T-helper 1 cell (primary cell): ENCODE measurements around the gene HDAC4.

Source experiments
- DNase-seq, 5 donors: peaks; one replicate each; pipeline ENCODE4 v3.0.0-alpha.2; 2012 to 2020

Gene HDAC4

GRCh38 chr2:239018271-239019182 is 382.3 kb downstream of the HDAC4 start:
- DNase-seq = no peak

DNA sequence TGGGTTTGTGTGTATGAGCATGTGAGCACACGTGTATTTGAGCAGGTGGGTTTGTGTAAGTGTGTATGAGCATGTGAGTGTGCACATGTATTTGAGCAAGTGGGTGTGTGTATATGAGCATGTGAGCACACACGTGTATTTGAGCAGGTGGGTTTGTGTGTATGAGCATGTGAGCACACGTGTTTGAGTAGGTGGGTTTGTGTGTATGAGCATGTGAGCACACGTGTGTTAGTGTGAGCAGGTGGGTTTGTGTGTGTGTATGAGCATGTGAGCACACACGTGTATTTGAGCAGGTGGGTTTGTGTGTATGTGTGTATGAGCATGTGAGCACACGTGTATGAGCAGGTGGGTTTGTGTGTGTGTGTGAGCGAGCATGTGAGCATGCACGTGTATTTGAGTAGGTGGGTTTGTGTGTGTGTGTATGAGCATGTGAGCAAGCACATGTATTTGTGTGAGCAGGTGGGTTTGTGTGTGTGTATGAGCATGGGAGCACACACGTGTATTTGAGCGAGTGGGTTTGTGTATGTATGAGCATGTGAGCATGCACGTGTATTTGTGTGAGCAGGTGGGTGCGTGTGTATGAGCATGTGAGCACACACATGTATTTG is 383.2 kb downstream of the HDAC4 start:
- DNase-seq = no peak

DNA sequence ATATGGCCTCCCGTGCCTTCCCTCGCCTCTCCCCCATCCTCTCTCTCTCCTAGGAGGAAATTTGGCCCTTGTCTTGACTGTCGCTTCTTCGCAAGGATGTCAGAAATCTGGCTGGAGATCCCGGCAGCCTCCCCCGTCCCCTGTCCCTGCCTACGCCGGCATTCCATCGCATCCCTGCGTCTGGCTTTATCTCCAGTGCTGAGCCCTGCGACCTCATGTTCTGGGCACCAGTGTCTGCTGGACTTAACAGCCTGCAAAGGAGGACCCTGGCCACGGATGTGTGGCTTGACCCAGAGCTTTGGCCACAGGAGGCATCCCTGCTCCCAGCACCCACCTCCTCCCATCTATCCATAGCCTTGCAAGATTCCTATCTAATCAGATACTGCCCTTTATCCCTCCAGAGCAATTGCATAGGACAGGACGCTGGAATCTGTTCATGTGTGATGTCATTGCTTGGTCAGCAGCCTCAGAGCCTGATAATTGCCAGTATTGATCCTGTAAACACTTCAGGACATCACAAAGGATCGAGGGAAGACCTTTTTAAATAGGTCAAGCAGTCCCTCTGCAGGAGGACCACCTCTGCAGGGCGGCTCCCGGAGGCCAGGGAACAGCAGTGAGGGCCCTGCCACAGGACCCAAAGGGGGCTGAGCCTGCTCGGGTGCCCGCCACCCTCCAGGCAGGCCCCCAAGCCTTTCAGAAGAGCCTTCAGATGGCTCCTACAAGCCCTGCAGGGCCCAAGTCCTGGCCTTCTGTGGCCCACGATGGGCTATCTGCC is 384.7 kb downstream of the HDAC4 start:
- DNase-seq = no peak

GRCh38 chr2:239015218-239015900 is 385.5 kb downstream of the HDAC4 start:
- no peak for DNase-seq

- DNase-seq = no peak
Observed at GRCh38 chr2:239014458-239015217, 386.2 kb downstream of the HDAC4 start.

- DNase-seq = no peak
Observed at GRCh38 chr2:239013678-239013976, 387.2 kb downstream of the HDAC4 start.

DNA sequence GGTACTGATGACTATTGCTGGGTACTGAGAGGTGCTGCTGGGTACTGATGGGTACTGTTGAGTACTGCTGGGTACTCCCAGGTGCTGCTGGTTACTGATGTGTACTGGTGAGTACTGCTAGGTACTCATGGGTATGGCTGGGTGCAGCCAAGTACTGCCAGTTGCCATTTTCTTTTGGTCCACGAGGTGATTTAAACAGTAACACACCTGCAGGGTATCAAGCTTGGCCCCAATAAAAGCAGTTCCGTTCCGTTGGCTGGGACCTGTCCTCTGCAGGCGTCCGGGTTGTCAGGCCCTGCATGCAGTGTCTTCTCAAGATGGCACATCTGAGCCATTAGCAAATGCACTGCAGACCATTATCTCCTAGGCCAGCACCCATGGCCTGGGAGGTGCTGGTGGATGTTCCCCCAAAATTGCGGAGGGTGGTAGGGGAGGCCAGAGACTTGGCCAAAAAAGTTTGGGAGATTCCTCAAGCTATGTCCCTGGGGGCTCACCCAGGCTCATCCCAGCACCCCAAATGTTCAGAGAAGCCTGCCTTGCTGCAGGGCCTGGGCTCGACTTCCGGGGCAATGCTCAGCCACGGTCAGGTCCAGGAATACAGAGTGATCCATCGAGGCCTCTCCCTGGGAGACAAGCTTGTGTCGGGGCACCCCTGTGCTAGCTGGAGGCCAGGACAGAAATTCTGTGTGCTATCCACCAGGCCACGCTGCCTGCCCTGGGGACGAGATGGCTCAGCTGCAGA is 387.7 kb downstream of the HDAC4 start:
- no peak for DNase-seq

DNA sequence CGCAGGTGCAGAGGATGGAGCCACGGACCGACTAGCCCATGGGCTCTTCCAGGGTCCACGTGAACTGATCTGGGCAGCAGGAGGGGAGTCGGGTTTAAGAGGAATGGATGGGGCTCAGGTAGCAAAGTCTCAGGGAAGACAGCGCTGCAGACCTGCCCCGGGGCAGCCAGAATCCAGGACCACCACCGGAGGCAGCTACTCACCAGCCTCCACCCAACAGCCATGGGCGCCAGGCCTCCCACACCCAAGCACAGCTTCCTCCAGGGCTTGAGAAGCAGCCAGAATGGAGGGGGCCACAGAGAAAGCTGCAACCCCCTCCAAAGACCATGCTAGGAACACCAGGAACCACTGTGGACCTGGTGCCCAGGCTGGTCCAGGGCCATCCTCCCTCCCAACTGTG is 388.6 kb downstream of the HDAC4 start:
- DNase-seq = no peak

- DNase-seq = no peak
Observed at GRCh38 chr2:239009589-239009961, 391.2 kb downstream of the HDAC4 start.

- DNase-seq = no peak
Observed at GRCh38 chr2:239008677-239009588, 391.9 kb downstream of the HDAC4 start.

DNA sequence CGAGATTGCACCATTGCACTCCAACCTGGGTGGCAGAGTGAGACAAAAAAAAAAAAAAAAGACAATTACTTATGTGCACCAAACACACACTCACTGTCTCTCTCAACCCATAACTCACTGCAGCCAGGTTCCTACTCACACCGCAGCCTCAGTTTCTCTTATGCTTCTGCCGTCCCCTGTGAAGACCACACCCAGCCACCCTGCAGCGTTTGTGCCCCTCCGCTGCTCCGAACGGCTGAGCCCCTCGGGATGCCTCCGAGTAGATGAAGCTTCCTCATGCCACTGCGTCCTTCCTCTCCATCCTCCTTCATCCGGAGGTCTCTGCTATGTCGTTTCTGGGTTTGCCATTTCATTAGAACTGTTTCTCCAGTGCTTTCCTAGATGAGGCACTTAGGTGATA is 392.8 kb downstream of the HDAC4 start:
- DNase-seq = no peak

DNA sequence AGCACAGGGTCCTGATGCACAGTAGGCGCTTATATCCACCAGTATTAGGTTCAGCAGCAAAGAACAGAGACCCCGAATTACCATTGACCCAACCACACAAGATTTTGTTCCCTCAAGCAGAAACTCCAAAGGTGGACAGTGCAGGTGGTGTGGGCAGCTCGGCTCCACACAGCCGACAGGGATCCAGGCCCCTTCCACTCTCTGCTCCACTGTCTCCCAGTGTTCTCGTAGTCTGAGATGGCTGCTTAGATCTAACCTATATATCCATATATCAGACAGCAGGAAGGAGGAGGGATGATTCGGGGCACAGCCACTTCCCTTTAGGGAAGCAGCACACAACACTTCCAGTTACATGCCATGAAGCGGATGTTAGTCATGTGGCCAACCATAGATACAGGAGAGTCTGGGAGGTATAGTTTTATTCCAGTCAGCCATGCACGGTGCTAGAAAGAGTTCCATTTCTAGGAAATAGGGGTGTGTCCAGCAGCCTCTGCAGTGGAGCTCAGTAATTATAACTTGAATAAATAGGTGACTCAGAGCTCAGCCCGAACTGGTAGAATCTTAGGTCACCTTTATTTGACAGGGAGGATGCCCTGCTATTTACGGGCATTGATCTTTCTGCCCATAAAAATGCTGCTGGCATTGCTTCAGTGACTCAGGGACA is 394.1 kb downstream of the HDAC4 start:
- DNase-seq = no peak

DNA sequence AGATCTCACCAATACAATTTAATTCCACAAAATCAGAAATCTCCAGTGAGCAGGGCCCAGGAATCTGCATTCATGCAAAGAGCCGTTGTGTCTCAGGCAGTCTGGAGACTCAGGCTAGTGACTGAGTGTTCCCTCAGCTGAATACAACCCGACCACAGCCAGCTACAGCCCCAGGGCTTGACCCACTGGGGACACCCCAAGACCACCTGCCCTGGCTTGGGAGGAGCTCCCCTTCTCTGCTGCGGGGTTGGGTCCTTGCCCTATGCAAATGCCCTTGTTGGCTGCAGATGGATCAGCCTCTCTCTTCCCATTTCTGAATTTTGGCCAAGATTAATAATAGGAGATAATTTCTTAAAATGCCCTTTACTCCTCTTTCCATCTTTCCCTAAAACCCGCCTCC is 395.2 kb downstream of the HDAC4 start:
- no peak for DNase-seq

GRCh38 chr2:239004274-239005015 is 396.4 kb downstream of the HDAC4 start:
- no peak for DNase-seq

DNA sequence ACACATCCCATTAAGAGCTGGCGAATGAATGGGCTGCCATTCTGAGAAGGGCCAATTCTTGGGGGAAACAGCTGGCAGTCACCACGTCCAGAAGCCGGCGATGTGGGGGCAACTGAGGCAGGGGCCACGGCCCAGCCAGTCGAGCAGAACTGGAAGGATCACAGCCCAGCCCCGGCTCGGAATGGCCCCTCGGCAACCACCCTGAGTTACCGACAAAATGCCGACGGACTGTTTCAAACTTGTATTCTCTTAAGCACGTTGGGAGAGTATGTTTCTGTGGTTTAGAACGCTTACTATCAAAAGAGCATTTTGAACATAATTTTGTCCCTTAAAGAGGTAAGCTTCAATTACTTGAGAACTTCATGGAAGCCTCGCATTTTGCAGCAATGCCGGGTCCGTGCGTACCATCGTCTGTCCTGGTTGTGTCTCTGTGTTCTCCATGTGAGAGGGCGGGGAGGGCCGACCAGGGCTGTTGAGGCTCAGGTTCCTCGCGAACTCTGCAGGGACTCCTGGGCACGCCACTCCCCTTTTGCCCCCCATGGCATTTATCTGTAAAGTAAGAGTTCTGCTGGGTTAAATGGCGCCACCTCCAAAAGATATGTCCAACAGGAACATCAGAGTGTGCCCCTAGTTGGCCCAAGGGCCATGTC is 397.1 kb downstream of the HDAC4 start:
- no peak for DNase-seq

DNA sequence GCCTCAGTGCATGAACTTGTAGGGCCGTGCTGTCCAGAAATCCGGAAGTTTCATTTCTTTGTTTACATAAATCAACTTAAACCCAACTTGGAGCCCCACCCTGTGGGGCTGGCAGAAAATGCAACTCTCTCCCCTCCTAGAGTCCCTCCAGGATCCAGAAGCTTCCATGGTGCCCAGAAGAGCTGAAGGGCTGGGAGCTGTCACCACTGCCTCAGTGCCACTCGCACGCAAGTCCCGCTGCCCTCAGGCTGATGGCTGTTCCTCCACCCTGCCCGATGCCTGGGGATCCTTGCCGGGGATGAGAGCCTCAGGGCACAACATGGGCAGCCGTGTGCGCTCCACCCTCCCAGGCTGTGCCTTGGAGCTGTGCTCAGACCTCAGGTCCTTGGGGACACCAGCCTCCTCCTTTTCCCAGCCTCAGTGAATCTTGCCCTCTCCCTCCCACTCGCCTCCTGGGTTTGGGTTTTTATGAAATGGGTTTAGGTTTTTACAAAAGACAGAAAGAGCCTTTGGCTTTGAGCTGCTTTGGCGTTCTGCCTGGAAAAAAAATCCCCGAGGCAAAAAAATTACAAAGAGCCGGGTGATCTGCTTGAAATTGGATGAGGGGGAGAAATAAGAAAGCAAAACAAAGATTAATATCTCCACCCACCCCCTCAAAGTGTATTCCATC is 397.7 kb downstream of the HDAC4 start:
- no peak for DNase-seq

DNA sequence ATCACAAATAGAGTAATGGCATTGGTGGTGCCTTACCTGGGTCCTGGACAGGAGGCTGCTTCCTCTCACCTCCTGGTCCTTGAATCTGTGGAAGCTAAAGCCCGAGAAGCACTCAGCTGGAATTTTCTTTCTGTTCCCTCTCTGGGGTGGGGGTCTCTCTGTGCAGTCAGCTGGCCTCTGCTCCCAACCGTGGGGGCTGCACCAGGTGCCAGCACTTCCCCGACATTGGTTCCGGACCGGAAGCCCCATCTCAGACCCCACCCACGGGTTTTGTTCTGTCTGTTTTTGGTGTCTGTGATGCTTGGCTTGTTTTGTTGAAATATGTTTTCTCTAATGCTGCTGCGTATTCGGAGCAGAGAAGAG is 398.2 kb downstream of the HDAC4 start:
- no peak for DNase-seq

DNA sequence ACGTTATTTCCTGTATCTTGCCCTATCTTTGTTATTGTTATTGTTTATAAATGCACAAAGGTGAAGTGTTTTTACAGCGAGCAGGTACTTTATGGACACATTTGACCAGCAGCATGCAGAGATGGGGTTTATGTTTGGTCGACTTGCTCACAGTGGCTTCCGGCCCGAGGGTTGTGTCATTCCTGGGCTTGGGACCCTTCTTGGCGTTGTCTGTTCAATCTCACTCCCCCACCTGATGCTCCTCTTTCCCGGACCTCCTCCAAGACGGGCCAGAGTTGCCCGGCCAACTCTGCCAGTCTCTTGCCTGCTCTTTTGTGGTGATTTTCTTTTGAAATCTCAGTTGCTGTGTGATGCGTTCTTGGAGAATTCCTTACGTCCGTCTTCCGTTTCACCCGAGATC is 399.0 kb downstream of the HDAC4 start:
- no peak for DNase-seq
